ENCODE results near the gene CACNA1C. TPM values are rescaled to one million over a fixed set of nuclear protein-coding genes. Genes with fewer than 3 reads are reported as not detected.

The CACNA1C gene
- total and polyA plus RNA-seq, 2 donors (not counting 1 experiment from before 2014, with no cell fraction given), result 0.01 to 0.02 TPM

DNA sequence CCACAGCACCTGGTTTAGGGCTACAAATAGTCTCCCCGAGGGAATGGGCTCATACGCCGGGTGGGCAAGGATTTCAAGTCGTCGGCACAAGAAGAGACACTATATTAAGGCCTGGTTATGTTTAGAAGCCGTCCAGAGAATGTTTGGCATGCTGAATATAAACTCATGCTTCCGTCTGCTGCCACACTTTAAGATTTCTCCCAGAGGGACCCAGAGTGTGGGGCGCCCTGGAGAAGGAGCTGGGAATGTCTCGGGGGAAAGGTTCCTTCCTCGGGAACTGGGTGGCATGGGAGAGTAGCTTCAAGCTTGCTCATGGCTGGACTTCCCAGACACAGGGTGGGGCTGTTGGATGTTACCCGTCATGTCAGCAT is 295.7 kb downstream of the CACNA1C start:
- no peak overlapping the region for H3K4me2 ChIP-seq (replicated peaks; ENCODE audit: low read depth, low read length, poor library complexity, severe bottlenecking)
- Mint-ChIP-seq H3K4me1 (peaks cover 22% of the 10 kb centered on the region), H3K9me3 (ENCODE audit: insufficient read depth) (no peaks in the 10 kb centered on the region), H3K27ac (no peak overlapping the region), H3K27me3 (peaks cover 19% of the 10 kb centered on the region), H3K4me3 (no peak overlapping the region)
- 70% methylated on average over 10 of the region's 11 CpGs for WGBS (ENCODE audit: insufficient coverage)
- POLR2A ChIA-PET, result no interaction called here
- H2AFZ ChIP-seq (ENCODE audit: insufficient read depth, low read depth, low read length, poor library complexity, severe bottlenecking), result no peak overlapping the region
- intact Hi-C loops (cut with micrococcal nuclease), result no loop called here
- H3K27ac ChIP-seq (ENCODE audit: low read length in 2 of 2), result no peak overlapping the region
- no peak overlapping the region for H3K4me3 ChIP-seq (ENCODE audit: control extremely low read depth in 1 of 5, extremely low read depth in 1 of 5, insufficient read depth in 1 of 5, low read depth in 2 of 5, low read length in 4 of 5)
- DNase-seq (no peak), ATAC-seq (ENCODE audit: low read depth) (no peak)
- H4K20me1 ChIP-seq (ENCODE audit: control insufficient read depth, insufficient read depth, low read length, poor library complexity, severe bottlenecking), result no peaks in the 10 kb centered on the region
- H3K9me3 ChIP-seq (ENCODE audit: control extremely low read depth in 1 of 3, control insufficient read depth in 2 of 3, insufficient read depth in 1 of 3, low read length in 2 of 3), result no peaks in the 10 kb centered on the region
- H3K27me3 ChIP-seq (replicated peaks in 1 of 4; ENCODE audit: control extremely low read depth in 1 of 4, control insufficient read depth in 3 of 4, insufficient read depth in 4 of 4, low read length in 3 of 4), result peaks cover 0 to 4% (median 1%) of the 10 kb centered on the region in 4 experiments
- no peak overlapping the region for H3K9ac ChIP-seq (ENCODE audit: low read length)
- no peak for TF ChIP-seq EZH2 (IDR thresholded peaks at IDR 0.05; ENCODE audit: borderline replicate concordance, insufficient read depth, low read depth, low read length, poor library complexity, severe bottlenecking)
- TF ChIP-seq, protein P1, sequence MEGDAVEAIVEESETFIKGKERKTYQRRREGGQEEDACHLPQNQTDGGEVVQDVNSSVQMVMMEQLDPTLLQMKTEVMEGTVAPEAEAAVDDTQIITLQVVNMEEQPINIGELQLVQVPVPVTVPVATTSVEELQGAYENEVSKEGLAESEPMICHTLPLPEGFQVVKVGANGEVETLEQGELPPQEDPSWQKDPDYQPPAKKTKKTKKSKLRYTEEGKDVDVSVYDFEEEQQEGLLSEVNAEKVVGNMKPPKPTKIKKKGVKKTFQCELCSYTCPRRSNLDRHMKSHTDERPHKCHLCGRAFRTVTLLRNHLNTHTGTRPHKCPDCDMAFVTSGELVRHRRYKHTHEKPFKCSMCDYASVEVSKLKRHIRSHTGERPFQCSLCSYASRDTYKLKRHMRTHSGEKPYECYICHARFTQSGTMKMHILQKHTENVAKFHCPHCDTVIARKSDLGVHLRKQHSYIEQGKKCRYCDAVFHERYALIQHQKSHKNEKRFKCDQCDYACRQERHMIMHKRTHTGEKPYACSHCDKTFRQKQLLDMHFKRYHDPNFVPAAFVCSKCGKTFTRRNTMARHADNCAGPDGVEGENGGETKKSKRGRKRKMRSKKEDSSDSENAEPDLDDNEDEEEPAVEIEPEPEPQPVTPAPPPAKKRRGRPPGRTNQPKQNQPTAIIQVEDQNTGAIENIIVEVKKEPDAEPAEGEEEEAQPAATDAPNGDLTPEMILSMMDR (IDR thresholded peaks at IDR 0.05), result no peak
- CTCF ChIA-PET, result no interaction called here
- H3K36me3 ChIP-seq (replicated peaks in 1 of 2; ENCODE audit: control extremely low read depth in 1 of 2, control insufficient read depth in 1 of 2, extremely low read depth in 1 of 2, insufficient read depth in 2 of 2, low read length in 1 of 2), result no peaks in the 10 kb centered on the region
- no peaks in the 10 kb centered on the region for H3K79me2 ChIP-seq (ENCODE audit: control insufficient read depth, insufficient read depth, low read length)
- H3K4me1 ChIP-seq (ENCODE audit: control insufficient read depth in 2 of 2, insufficient read depth in 2 of 2, low read length in 2 of 2), result peaks cover 12 to 17% of the 10 kb centered on the region in 2 donors

DNA sequence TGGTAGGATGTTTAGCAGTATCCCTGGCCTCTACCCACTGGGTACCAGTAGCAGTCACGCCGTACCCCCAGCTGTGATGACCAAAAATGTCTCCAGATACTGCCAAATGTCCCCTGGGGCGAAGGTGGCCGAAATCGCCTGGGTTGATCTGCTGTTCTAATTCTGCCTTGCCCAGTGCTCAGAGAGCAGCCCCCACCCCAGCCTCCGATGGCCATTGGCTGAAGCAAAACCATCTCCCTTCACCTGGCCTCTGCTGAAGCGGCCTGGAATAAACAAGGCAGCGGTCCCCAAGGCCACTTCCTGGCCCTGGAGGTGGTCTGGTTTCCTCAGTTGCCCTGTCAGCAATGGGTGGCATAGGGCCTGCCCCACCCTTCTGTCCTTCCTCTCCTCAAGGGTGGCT is 298.4 kb downstream of the CACNA1C start:
- no peak overlapping the region for H3K27ac Mint-ChIP-seq
- no peak for TF ChIP-seq EZH2 (IDR thresholded peaks at IDR 0.05; ENCODE audit: borderline replicate concordance, insufficient read depth, low read depth, low read length, poor library complexity, severe bottlenecking)
- TF ChIP-seq, protein P1 (IDR thresholded peaks at IDR 0.05), result no peak
- intact Hi-C loops (cut with micrococcal nuclease), result no loop called here
- H3K4me3 ChIP-seq (ENCODE audit: control extremely low read depth in 1 of 5, extremely low read depth in 1 of 5, insufficient read depth in 1 of 5, low read depth in 2 of 5, low read length in 4 of 5), result no peak overlapping the region
- no peaks in the 10 kb centered on the region for H3K9me3 Mint-ChIP-seq (ENCODE audit: insufficient read depth)
- peaks cover 12 to 21% of the 10 kb centered on the region in 2 donors for H3K4me1 ChIP-seq (ENCODE audit: control insufficient read depth in 2 of 2, insufficient read depth in 2 of 2, low read length in 2 of 2)
- ATAC-seq (ENCODE audit: low read depth) (no peak), DNase-seq (no peak)
- no peaks in the 10 kb centered on the region for H3K36me3 ChIP-seq (replicated peaks in 1 of 2; ENCODE audit: control extremely low read depth in 1 of 2, control insufficient read depth in 1 of 2, extremely low read depth in 1 of 2, insufficient read depth in 2 of 2, low read length in 1 of 2)
- no peak overlapping the region for H2AFZ ChIP-seq (ENCODE audit: insufficient read depth, low read depth, low read length, poor library complexity, severe bottlenecking)
- H3K79me2 ChIP-seq (ENCODE audit: control insufficient read depth, insufficient read depth, low read length), result no peaks in the 10 kb centered on the region
- no peaks in the 10 kb centered on the region for H3K9me3 ChIP-seq (ENCODE audit: control extremely low read depth in 1 of 3, control insufficient read depth in 2 of 3, insufficient read depth in 1 of 3, low read length in 2 of 3)
- H3K4me1 Mint-ChIP-seq, result peaks cover 26% of the 10 kb centered on the region
- CTCF ChIA-PET, result no interaction called here
- H3K9ac ChIP-seq (ENCODE audit: low read length), result no peak overlapping the region
- POLR2A ChIA-PET, result no interaction called here
- H3K27ac ChIP-seq (ENCODE audit: low read length in 2 of 2), result no peak overlapping the region
- H3K4me3 Mint-ChIP-seq, result no peak overlapping the region
- H3K27me3 Mint-ChIP-seq, result peaks cover 27% of the 10 kb centered on the region
- H4K20me1 ChIP-seq (ENCODE audit: control insufficient read depth, insufficient read depth, low read length, poor library complexity, severe bottlenecking), result no peaks in the 10 kb centered on the region
- 46% methylated on average over 6 of the region's 8 CpGs for WGBS (ENCODE audit: insufficient coverage)
- H3K4me2 ChIP-seq (replicated peaks; ENCODE audit: low read depth, low read length, poor library complexity, severe bottlenecking), result no peak overlapping the region
- H3K27me3 ChIP-seq (replicated peaks in 1 of 4; ENCODE audit: control extremely low read depth in 1 of 4, control insufficient read depth in 3 of 4, insufficient read depth in 4 of 4, low read length in 3 of 4), result peaks cover 0 to 3% (median 0%) of the 10 kb centered on the region in 4 experiments

Measured in B cell (primary cell).